Activated CD4-positive, alpha-beta T cell treated with anti-CD3 and anti-CD28 coated beads, Interleukin-10, Interleukin-2, amounts not matched to agents 100 ng/mL and 50 ng/mL, durations not matched to agents 16 hours and 8 hours (primary cell): ENCODE measurements around the gene CMTM8.
"Not testable (repeated sequence)": the region's sequence is repeated elsewhere in the genome, so short reads cannot be mapped to it uniquely, and the experiment has no call there.

Experiments used
- DNase-seq: peaks from one replicate; pipeline ENCODE4 v3.0.0-alpha.2; 2020

Gene CMTM8, protein sequence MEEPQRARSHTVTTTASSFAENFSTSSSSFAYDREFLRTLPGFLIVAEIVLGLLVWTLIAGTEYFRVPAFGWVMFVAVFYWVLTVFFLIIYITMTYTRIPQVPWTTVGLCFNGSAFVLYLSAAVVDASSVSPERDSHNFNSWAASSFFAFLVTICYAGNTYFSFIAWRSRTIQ

DNA sequence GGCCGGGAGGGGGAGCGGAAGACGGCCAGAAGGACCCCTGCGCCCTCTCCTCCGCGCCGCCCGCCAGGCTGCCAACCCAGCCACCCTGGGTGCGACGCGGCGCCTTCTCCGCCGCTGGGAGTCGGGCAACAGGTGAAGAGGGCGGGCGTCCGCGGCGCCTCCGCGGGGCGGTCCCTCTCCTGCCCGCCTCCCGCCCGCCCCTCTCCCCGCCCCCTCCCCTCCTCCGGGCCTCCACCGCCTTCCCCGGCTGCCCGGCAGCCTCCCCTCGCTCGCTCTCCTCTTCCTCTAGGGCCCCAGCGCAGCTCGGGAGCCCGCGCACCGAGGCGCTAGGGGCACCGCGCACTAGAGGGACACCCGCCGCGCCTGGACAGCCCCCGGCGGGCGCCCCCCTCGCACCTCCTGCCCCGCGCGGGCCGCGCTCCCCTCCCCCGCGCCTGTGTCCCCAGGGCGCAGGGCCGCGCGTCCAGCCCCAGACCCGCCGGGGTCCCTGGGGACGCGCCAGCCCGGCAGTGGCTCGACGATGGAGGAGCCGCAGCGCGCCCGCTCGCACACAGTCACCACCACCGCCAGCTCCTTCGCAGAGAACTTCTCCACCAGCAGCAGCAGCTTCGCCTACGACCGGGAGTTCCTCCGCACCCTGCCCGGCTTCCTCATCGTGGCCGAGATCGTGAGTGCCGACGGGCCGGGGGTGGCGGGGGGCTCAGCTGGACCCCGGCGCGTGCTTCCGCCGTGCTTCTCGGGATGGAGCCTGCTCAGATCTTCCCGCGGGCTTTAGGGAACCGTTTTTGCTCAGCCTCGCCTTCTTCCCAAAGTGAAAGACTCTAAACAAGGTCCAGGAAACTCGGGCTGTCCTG is at the start of gene CMTM8:
TSS of gene CMTM8 (plus strand) at position 228 of the 854 bp plus-strand sequence. CDS start at position 521, 293 bp downstream.
- DNase-seq: peak; percentile 72

DNA sequence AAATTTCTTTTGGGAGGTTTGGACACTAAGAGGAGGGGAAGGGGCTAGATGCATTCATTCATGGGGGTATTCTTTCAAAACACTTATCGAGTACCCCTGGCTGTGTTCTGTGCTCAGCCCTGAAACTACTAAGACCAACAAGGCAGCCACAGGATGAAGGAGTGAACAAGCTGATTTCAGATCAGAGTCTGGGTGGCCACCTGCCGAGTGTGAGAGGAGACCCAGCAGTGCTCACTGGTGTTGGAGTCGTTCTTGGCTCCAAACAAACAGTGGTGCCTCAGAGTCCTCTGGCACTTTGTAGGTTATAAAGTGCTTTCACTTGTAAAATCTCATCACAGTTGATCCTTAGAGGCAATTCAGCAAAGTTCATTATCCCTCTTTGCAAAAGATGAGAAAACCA is 48.8 kb upstream of the CMTM8 start:
- no peak for DNase-seq

DNA sequence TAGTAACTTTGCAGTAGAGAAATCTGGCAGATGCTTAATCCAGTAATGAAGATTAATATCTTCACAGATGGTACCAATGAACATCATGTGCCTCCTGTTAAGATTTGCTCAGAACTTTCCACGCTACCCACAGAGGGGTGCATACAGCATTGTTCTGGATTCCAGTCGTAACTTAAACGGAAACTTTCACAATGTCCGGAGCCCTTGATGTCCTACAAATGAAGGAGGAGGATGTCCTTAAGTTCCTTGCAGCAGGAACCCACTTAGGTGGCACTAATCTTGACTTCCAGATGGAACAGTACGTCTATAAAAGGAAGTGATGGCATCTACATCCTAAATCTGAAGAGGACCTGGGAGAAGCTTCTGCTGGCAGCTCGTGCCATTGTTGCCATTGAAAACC is 47.9 kb upstream of the CMTM8 start:
- not testable (repeated sequence) for DNase-seq

DNA sequence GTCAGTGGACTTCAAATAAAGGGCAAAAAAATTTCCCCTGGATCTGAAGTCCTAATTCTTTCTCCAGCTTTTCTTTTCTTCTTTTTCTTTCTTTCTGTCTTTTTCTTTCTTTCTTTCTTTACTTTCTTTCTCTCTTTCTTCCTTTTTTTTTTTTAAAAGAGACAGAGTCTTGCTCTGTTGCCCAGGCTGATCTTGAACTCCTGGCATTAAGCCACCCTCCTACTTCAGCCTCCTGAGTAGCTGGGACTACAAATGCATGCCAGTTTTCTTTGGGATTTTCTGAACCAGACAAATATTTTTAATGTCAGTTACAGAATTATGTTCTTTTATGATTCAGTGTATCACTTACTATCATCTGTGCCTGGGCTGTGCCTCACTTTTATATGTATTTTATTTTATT is 45.4 kb upstream of the CMTM8 start:
- DNase-seq: no peak

DNA sequence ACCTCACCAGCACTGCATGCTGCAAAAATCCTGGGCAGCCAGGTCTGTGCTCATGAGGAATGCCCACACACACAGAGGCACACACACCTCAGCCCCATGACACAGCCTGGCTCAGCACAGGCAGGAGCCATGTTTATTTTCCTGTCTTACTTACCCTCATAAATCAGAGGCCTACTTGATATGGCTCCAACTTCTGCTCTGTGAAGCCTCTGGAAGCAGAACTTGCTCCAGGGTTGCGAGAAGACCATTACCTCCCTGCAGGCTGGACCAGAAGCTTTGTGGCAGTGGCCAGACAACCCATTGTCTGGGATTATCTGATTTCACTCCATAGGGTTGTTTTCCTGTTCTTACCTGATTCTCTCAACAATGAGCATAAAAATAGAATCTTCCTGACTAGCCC is 43.8 kb upstream of the CMTM8 start:
- no peak for DNase-seq

DNA sequence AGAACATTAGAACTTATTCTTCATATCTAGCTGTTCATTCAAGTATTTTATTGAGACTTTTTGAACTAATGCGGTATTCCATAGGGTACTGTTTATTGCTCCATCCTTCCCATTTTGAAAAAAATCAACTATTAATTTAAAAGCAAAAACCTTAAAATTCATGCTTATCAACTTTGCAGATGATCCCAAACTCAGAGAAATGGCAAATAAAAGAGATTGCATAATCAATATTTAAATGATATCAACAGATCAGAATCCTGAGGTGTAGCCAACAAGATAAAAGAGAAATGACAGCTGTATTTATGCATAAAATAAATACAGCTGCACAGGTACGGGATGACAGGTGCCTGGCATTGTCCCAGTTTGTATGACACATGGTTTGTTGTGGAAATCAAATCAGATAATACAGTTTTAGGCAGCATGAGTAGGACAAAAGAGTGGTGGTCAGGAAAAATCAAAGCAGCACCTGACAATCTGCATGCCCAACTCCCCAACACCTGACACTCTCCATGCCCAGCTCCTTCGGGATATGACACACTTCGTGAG is 42.4 kb upstream of the CMTM8 start:
- no peak for DNase-seq

DNA sequence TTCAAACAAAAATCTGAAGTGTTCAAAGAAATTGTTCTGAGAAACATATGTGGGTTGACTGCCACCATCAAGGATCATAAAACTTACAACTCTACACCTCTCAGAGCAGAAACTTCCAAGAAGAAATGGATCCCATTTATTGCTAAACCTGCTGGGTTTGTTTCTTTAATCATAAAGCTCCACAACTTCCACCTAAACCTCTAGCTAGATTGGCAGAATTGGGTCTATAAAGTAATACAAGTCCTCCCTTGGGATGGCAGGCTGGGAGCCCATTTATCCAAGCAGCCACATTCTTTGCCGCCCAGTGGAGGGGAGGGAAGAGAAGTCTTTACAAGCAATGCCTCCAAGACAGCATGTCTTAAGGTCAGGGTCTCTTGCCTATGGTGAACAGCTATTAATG is 40.5 kb upstream of the CMTM8 start:
- no peak for DNase-seq

DNA sequence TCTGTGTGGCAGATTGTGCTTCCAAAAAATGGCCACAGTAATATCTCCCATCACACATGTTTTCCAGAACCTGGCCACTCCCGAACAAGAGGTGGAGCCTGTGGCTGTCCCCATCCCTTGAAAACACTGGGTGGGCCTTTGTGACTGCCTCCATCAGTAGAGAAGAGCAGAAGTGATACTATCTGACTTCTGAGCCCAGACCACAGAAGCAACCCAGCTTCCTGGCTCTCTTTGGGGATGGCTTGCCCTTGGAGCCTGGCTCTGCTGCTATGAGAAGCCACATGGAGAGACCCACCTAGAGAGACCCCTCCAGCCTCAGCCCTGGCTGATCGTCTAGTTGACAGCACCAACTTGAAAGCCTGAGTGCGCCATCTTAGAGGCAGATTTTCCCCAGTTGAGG is 39.8 kb upstream of the CMTM8 start:
- no peak for DNase-seq

DNA sequence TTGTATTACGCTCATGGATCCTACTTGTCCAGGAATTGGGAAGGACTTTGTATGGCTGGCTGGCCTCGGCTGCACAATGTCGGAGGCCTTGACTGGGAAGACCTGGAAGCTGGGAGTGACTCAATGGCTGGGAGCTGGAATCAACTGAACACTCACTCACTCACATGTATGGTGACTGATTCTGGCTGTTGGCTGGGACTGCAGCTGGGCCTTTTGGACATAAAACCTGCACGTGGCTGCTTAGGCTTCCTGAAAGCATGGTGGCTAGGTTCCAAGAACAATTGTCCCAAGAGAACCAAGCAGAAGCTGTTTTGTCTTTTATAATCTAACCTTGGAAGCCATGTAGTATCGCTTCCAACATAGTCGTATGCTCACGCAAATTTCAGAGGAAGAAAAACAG is 38.0 kb upstream of the CMTM8 start:
- no peak for DNase-seq

DNA sequence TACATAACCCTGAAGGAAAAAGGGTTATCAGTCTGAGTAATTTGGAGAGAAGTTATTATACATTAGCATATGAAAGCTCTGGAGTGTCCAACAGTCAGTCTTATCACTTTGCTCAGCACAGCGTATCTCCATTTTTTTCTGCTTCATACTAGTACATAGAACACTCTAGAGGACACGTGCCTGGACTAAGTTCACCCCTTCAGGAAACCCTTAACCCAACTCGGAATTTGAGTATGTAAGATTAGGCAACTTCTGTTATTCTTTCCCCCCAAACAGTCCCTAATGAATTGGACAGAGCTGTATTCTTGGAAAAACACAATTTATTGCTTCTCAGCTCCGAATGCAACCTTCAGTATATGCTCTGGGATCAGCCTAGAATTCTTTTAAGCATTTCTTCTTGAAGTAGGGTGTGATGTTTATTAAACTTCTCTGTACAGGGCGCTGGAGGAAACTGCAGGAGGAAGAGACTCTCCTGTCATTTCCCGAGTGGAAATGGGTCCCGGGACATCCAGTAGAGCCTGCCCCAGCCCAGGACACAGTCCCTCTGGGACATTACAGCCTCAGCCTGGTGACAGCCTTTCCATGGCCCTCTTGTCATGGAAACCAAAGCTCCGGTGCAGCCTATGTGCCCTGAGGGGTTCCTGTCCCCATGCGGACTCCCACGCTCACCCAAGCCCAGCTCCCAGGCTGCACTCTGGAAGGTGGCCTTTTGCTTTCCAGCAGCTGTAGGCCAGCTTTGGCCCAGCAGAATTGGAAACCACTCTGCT is 37.3 kb upstream of the CMTM8 start:
- DNase-seq: no peak

DNA sequence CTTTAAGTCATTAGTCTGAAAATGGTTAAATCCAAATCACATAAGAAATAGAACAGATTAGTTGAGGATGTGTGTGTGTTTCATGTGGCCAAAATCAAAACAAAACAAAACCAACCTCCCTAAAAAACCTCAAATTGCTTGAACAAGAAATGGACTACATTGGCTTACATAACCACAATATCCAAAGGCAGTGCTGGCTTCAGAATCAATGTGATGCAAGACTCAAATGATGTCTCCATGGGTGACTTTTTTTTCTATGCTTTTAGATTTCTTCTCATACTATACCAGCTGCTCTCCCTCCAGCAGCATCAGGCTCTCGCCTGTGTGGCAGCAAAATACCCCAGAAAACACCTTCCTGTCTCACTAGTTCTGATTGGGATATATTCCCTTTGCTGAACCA is 36.0 kb upstream of the CMTM8 start:
- DNase-seq: no peak

DNA sequence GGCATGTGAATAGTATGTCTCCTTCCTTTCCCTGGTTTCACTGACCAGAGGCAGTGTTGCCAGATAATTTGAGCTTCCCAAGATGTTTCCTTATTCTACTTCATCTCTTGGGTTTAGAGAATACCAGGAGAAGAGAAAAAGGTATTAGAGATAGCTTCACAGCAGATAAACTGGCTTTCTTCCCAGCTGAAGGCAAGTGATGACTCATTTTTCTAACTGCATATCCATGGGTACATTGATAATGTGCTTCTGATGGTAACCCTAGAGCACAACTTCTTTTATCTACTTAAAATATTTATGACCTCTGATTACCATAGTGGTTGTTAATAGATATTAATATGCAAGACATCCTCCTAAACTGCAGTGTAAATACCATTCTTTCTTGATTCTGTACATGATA is 34.6 kb upstream of the CMTM8 start:
- no peak for DNase-seq

DNA sequence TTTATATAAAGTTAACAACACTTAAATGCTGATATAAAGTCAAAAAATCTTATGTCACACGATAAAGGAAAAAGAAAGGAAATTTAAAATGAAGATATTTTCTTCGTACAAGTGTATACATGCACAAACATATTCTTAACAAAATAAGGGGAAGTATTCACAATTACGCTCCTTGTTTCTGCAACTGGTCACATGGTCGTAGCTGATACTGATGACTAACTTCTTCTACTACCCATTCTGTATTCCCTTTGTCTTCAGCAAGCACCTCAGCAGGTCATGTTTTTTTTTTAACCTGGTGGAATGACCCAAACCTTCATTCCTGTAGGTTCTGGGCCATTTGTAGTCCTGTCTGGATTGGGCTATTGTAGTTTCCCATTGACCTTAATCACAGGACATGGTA is 30.0 kb upstream of the CMTM8 start:
- no peak for DNase-seq

DNA sequence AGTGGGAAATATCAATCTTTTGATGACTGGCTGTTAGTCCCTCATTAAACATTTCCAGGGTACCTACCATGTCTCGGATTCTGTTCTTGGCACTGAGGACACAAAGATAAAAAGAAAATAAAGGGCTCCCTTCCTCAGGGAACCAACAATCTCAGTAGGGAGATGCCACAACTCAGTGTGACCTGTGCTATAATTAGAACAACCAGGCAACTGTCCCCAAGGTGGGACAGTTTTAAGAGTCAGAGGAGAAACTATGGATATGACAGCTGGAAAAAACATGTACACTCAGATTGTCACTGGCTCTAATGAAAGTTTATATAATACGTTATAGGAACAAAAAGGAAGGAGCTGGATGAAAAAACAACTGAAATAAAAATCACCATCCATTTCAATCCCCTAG is 23.3 kb upstream of the CMTM8 start:
- DNase-seq: no peak

DNA sequence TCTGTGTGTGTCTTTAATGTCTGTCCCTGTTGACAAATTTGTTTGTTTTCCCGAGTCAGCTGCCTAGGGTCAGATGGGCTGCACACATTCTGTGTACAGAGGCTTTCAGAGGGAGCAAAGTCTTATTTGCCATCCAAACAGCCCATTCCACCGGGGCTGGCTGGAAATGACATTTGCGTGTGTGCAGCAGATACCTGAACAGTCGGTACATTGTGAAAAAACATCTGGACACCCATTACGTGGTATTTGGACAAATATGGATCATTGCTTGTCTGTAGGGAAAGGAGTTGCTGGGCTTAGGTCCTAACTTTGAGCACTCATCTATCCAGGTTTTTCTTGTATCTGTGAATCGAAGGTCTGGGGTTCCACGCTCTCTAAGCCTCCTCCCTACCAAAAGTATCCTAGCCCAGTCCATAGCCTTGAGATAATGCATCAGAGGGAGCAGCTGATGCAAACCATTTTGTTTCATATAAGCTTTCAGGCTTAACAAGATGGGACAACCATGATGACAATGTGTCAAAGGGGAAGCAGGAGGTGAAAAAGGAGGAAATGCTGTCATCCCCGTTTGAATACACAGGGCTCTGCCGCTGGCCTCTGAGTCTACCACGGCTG is 22.2 kb upstream of the CMTM8 start:
- no peak for DNase-seq

DNA sequence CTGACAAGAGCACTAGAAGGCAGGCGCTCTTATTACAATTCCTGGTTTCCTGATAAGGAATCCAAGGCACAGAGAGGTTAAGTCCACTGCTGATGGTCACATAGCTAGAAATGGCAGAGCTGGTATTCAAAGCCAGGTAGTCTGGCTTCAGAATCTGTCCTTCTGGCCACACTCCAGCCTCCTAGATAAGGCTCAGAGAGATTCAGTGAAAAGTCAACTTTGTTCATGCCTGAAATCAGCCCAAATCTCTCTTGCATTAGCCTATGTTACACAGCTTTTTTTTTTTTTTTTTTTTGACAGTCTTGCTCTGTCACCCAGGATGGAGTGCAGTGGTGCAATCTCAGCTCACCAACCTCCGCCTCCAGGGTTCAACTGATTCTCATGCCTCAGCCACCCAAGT is 21.1 kb upstream of the CMTM8 start:
- DNase-seq: no peak

DNA sequence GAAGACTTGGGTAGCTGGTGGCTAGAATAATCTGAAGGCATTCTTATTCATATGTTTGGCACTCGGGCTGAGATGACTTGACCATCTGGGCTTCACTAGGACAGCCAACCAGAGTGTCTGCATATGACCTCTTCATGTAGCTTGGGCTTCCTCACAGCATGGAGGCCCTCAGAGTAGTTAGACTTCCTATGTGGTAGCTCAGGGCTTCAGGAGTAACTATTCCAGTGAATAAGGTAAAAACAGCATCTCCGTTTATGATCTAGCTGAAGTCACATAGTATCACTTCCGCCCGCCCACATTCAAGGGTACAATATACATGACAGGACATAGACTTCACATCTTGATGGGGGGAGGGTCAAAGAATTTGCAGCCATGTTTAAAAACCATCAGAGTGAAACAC is 18.9 kb upstream of the CMTM8 start:
- DNase-seq: no peak

DNA sequence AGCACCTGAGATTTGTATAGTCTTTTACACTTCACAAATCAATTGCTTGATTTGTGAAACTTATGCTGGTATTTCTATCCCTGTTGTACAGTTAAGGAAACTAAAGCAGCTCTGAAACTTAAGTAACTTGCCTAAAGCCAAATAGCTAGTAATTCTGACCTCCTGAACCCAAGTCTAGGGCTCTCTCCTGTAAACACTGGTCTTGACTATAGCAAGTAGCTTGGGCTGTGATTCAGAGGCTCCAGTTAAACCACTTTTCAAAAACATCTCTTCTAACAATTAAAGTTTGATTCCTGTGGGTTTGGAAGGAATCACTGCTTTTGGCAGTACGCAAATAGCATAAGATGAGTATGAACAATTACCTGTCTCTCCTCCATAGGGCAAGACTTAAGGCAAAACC is 18.5 kb upstream of the CMTM8 start:
- DNase-seq: no peak

DNA sequence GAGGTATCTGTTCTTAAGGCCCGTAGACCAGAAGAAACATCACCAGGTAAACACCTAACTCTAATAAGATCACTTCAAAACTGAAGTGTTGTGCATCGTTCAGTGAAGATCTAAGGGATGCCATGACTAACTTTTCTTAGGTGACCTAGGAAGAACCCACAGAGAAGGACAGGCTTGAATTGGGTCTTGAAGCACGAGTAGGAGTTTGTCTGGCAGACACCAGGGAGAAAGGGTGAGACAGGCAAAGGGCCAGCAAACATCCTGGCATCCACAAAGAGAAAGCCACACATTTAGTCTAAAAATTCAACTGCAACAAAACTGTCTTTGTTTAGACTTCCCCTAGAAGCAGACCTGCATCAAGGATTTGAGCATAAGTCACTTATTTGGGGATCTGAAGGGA is 15.5 kb upstream of the CMTM8 start:
- DNase-seq: no peak

DNA sequence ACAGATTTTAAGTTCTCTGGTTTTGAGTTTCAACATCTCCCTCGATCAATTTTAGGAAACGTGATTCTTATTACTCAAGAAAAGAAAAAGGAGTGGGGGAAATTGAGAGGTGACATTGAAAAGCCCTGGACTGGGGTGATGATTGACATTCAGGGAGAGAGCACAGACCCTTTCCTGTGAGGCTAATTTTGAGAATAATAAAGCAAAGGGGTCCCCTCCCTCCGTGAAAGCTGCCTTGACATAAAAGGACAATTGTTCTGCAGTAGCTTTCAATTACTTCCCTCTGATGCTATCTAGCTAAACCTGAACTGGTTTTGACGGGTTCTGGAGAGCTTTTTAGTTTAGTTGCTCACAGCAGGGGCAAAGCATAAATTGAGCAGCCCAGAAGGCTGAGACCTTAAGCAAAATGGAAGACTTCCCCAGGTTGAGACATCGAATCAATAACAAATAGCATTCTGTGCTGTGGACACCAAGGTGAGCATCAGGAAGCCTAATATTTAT is 14.4 kb upstream of the CMTM8 start:
- DNase-seq: no peak

DNA sequence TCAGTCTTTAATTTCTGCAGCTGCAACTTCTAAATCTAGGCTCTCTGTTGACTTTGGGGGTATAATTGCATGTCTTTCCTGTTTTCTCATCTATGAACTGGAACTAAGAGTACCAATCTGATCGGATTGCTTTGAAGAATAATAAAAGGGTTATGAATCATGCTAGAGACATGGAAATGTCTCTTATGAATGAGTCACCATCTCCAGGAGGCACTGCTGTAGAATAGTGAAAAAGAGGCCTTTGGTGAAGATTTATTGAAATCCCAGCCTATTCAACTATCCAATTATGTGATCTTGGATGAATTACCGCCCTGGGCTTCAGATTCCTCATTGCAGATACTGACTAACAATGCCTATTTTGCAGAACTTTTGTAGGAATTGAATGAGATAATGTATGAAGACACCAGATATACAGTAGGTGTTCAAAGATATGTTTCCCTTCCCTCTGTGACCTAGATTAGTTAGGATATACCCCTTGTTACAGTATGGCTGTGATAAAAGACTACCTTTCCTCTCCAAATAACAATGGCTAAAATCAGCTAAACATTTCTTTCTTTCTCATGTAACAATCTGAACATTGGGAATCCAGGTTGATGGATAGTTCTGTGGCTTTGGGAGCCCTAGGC is 11.5 kb upstream of the CMTM8 start:
- no peak for DNase-seq

DNA sequence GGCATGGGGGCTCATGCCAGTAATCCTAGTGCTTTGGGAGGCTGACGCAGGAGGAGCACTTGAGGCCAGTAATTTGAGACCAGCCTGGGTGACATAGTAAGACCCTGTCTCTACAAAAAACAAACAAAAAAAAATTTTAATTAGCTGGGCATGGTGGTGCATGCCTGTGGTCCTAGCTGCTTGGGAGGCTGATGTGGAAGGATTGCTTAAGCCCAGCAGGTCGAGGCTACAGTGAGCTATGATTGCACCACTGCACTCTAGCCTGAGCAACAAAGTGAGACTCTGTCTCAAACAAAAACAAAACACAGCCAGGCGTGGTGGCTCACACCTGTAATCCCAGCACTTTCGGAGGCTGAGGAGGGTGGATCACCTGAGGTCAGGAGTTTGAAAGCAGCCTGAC is 9.7 kb upstream of the CMTM8 start:
- not testable (repeated sequence) for DNase-seq

DNA sequence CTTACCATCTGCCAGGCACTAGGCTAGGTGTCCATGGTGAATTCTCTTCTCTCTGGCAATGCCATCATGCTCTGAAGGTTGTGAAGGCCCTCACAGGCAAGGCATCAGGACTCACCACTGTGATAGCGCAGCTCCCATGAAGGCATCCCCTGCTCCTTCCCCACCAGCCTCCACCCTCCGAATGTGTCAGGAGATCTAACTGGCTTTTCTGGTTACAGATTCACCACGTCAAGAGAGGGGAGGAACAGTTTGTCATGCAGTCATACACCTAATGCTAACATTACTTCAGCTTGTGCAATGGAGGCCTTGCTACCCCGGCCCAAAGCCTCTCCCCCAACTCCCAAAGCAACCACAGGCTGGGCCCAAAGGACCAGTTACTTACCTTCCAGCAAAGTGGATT is 8.9 kb upstream of the CMTM8 start:
- no peak for DNase-seq
